HG02798 (cell line): ENCODE results near the gene ASCL3.
"Not testable (repeated sequence)": the region's sequence is repeated elsewhere in the genome, so short reads cannot be mapped to it uniquely, and the experiment has no call there.

Experiments used
- ATAC-seq: cut with Tn5 transposase; IDR thresholded peaks from one replicate; pipeline ENCODE4 v1.9.1; 2021; ENCODE audit warnings: mild to moderate bottlenecking; ENCODE audit not compliant: unreplicated experiment, poor library complexity

Gene ASCL3, protein sequence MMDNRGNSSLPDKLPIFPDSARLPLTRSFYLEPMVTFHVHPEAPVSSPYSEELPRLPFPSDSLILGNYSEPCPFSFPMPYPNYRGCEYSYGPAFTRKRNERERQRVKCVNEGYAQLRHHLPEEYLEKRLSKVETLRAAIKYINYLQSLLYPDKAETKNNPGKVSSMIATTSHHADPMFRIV

GRCh38 chr11:8942518-8943066 is at the start of gene ASCL3:
ASCL3 (minus strand) TSS chr11:8943016; CDS start chr11:8938161, 4,855 bp downstream.
- ATAC-seq, result no peak

- no peak for ATAC-seq
Measured at GRCh38 chr11:8989453-8989852, 46.6 kb upstream of the ASCL3 start.

DNA sequence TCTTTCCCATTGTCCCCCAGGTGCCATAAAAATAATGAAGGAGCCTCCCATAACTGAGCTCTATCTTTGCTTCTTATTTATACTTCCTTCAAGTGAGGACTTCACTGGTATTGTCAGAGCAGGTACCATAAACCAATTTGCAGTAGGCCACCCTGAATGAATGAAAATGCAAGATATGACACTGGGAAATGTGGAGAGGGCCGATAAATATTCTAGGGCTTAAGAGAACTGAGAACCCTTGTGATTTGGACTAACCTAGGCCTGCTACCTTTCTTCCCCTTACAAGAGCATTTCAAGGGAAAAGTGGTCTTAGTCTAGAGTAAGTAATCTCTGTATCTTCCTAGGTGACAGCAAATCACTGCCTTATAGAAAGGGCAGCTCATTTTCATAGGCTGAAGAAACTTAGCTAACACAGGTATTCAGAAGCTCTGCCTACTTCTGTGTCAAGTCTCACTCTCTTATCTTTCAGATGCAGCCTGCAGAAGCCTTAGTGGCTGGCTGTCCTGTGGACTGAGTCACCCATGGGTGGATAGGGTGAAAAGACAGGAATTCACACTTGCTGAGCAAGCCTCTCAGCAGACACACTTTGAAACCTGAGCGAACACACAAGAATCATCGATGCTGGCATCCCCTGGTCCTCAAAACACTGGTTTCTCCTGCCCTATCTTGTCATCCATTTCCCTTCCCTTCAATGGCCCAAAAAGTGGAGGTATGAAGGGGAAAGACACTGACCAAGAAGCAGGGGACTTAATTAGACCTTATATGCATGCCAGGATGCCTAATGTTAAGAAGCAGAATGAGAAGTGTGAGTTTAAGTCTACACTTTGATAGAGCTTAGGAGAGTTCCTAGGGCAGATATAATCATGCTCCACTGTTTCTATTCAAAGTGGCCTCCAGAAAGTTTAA is 45.8 kb upstream of the ASCL3 start:
- no peak for ATAC-seq

- no peak for ATAC-seq
Measured at GRCh38 chr11:8987446-8987845, 44.6 kb upstream of the ASCL3 start.

GRCh38 chr11:8986772-8987171 is 44.0 kb upstream of the ASCL3 start:
- ATAC-seq, result not testable (repeated sequence)

DNA sequence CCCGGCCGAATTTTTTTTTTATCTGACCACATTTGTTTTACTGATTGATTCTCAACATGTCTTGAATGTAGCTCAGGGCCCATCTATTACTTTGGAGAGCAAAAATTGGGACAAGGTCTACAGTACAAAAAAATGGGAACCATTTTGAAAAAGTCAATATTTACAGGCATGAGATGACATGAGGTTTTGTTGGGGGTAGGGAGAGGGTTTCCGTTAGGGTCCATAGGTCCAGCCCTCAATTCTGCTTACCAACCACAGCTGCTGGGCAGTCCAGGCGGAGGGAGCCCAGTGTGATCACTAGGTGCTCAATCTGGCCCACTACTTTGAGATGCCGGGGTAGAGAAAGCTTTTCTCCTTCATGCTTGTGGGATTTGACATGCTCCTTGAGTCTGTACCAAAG is 42.6 kb upstream of the ASCL3 start:
- no peak for ATAC-seq

DNA sequence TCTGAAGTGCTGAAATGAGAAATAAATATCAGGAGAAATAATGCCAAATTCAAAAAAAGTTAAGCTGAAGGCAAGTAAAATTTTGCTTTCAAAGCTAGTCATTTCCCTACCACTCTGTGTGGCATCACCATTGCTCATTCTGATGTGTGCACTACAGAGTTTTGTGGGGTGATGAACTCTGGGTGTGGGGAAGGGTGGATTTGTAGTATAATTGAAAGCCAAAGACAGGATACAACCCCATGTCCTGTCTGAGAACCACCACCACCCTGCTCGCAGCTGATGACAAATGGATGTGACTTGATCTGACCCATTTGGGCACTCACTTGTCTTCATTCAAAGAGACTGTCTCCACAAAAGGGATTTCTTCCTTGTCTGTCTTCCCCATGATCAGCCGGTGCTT is 40.7 kb upstream of the ASCL3 start:
- no peak for ATAC-seq

DNA sequence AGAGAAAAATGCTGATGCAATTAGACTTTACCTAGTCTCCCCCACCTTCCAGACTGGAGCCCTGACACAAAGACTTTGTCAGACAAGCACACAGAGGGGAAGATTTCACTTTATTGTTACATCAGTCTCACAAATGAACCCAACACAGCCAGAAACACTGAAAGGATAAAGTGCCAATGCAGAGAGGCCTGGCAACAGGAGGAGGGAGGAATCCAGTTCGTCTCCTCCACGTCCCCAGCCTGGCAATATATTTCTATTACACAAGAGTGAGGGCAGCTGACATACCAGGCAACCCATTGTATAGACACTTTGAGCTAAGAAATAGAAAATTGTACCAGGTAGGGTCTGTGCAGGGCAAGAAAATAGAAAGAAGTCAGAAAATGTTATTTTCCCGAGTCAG is 37.7 kb upstream of the ASCL3 start:
- no peak for ATAC-seq

GRCh38 chr11:8979365-8979764 is 36.5 kb upstream of the ASCL3 start:
- not testable (repeated sequence) for ATAC-seq

DNA sequence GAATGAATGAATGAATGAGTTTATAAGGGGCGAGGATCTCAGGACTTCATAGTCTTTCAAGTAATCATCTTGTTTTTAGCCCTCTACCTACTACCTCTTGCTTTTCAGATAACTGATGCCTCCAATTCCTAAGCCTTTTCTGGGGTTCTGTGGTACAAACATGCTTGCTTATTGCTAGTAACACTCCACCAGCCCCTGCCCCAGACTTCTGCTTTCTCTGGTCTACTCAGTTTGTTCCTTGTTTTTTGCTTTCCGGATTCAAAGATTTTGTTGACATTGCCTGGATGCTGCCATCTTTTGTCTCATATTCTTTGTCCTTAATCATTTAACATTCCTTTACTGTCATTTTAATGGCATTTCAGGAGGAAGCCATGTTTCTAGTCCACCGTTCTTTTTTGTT is 30.3 kb upstream of the ASCL3 start:
- ATAC-seq, result no peak

DNA sequence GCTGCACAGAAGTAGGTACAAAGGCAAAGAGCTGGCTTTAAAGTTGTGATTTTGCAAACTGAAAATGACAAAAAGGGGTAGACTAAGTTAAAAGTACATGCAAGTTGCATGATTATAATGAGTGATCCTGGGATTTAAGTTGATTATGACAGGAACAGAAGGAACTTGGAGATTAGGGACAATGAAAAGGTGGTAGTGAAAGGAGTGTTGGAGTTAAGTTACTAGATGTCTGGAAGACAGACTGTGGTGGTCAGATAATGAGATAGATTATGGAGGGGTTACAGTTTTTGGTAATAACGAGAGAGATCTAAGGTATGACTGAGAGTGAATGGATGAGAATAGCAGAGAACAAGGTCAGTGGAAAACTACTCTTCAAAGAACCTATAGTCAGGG is 29.1 kb upstream of the ASCL3 start:
- no peak for ATAC-seq

DNA sequence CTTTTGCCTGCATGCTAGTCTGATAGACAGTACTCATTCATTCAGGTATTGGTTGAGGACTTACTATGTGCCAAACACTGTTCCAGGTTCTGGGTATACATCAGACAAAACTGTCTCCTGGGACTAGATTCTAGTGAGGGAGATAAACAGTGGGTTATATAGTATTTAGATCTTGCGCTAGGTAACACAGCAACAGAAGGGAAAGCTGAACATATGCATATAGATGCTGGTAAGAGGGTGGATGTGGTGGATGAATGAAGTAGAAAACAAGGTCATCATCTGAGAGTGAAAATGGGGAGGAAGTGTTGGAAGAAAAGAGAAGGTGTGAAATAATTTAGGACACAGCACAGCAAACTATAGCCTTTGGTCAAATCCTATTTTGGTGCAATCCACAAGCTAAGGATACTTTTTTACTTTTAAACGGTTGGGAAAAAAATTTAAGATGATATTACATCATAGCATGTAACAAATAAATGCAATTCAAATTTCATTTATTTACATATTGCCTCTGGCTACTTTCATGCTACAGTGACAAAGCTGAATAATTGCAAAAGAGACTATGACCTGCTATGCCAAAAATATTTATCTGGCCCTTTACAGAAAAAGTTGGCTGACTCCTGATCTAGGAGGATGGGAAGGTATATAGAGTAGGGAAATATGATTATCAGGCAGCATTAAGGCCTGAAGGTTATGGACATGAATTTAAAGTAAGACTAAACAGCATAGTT is 28.5 kb upstream of the ASCL3 start:
- ATAC-seq, result no peak

DNA sequence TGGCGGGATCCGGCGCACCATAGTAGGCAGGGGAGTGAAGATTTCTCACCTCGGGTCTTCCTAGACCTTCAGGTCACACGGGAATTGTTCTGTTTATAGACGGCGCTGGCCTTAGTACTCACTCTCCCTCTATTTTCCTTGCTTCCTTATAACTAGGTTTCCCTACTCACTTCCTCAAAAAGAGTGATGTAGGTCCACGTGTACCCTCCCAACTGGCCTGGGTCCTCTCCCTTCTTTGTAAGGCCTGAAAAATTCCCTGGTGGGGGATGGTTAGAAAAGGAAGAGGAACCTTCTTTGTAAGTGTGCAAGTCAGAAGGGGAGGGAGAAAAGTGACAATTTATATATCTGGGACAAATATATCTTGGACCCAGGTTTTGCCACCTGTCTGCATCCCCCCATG is 24.4 kb upstream of the ASCL3 start:
- no peak for ATAC-seq

- ATAC-seq, result peak; percentile 87
Measured at GRCh38 chr11:8964324-8965320, 21.8 kb upstream of the ASCL3 start, which contains the start of gene TMEM9B. TMEM9B (minus strand) TSS chr11:8964442; CDS start chr11:8964313, 129 bp downstream.

- ATAC-seq, result peak; percentile 74
Measured at GRCh38 chr11:8963569-8964323, 20.9 kb upstream of the ASCL3 start.

- no peak for ATAC-seq
Measured at GRCh38 chr11:8962841-8963240, 20.0 kb upstream of the ASCL3 start.

GRCh38 chr11:8961401-8961800 is 18.6 kb upstream of the ASCL3 start:
- ATAC-seq, result no peak

DNA sequence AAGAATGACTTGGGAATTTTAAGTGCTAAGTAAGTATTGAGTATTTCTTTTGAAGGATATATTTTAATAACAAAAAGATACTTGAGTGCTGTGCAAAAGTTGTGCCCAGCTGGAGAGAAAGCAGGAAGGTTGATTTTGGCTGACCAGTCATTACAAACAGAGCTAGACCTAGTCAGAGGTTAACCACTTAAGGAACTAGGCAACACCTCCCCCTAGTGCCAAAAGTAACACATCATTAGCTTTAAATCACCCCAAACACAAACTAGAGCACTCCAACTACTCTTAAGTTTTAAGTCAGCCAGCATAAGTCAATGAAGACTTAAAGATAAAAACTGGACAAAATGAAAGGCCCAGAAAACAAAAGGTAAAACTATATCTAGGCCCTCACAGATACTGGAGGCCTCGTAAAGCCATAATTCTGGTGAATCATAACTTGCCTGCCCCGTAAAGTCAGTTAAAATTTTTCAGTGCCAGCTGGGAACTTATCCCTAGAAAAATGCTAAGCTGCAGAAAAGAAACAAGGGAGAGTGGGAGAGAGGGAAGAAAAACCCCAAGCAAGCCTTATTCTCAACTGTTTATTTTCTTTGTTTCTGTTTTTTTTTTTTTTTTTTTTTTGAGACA is 16.8 kb upstream of the ASCL3 start:
- peak; percentile 43 for ATAC-seq
